SK-N-SH treated with all-trans-retinoic acid at 6 μM for 48 hours (cell line): ENCODE measurements around the gene KCNA1.

Source experiments
- BACH2 ChIP-seq: fragments of 250-450 bp; sonication (Bioruptor Pico); IDR thresholded peaks from 2 replicates; pipeline ENCODE4 v1.9.0; 2021; ENCODE audit warnings: mild to moderate bottlenecking, borderline replicate concordance
- CSDC2 ChIP-seq: fragments of 250-450 bp; sonication (Bioruptor Pico); IDR thresholded peaks from 2 replicates; pipeline ENCODE4 v1.5.0; 2020; ENCODE audit warnings: mild to moderate bottlenecking, moderate library complexity
- POU6F1 ChIP-seq: fragments of 250-450 bp; sonication (Bioruptor Pico); IDR thresholded peaks from 2 replicates; pipeline ENCODE4 v1.8.0; 2021; ENCODE audit warnings: low read depth, mild to moderate bottlenecking, moderate library complexity, borderline replicate concordance
- SNAI2 ChIP-seq: fragments of 250-450 bp; sonication (Bioruptor Pico); IDR thresholded peaks from 2 replicates; pipeline ENCODE4 v1.5.0; 2020; ENCODE audit warnings: mild to moderate bottlenecking, moderate library complexity

DNA sequence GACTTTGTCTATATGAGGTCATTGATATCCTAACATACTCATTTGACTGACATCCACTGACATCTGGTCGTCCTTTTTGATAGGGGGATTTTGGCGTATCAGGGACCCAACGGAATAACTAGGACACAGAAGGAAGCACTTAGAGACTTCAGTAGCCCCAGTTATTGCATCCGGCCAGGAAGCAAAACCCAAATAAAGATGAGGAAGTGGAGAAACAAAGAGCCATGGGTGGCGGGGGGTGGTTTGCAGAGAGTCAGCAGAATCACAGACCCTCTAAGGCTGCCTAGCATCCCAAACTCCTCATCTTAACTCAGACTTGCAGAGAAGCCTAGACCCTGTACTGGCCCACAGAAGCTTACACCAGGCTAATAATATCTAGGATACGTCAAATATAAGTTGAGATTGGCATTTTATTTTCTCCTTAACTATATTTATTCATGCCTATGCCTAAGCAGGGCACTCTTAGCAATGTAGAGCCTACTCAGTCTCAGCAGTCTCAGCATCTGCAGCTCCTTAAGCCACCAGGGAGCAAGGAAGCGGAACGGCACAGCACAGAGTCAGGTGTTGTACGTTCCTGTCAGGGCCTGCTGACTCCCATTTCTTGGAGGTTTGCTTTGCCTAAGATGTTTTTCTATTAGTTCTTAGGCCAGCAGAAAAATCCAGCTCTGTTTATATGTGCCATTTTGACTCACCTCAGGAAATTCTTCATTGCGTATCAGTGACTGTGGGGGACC lies 45.1 kb downstream of the KCNA1 start:
- TF ChIP-seq SNAI2 (CRISPR knock-in tag), result no peak
- TF ChIP-seq BACH2 (CRISPR knock-in tag), result no peak
- no peak for TF ChIP-seq POU6F1 (CRISPR knock-in tag)
- TF ChIP-seq CSDC2 (CRISPR knock-in tag), result no peak
